ENCODE results near the gene ANKRD35.
A peak's percentile ranks its signal among the peaks of the same experiment; 100 is the strongest.

ANKRD35 gene

GRCh38 chr1:145918992-145919939 lies 33.6 kb upstream of the ANKRD35 start:
- no peak for DNase-seq (ENCODE audit: low read depth)
- peak overlapping the region; percentile 95 for H3K4me3 ChIP-seq (ENCODE audit: low read length)
- TF ChIP-seq CTCF (conservative IDR thresholded peaks at IDR 0.05; ENCODE audit: low read depth, low read length): no peak

- DNase-seq (ENCODE audit: low read depth): peak; percentile 62
- no peak for TF ChIP-seq CTCF (conservative IDR thresholded peaks at IDR 0.05; ENCODE audit: low read depth, low read length)
Measured at GRCh38 chr1:145918144-145918991, 32.7 kb upstream of the ANKRD35 start, which contains the start of gene PEX11B. Gene PEX11B (minus strand): TSS chr1:145918717. CDS start chr1:145918688, 29 bp downstream.

GRCh38 chr1:145917595-145917994 lies 31.9 kb upstream of the ANKRD35 start:
- peak overlapping the region; percentile 95 for H3K4me3 ChIP-seq (ENCODE audit: low read length)
- no peak for DNase-seq (ENCODE audit: low read depth)
- TF ChIP-seq CTCF (conservative IDR thresholded peaks at IDR 0.05; ENCODE audit: low read depth, low read length): no peak

More at GRCh38 chr1:145918144-145918991, 32.7 kb upstream of the ANKRD35 start, which contains the start of gene PEX11B:
- H3K4me3 ChIP-seq (ENCODE audit: low read length): peak within 1 kb of the TSS; percentile 95

GRCh38 chr1:145916745-145917144 lies 31.1 kb upstream of the ANKRD35 start:
- no peak for TF ChIP-seq CTCF (conservative IDR thresholded peaks at IDR 0.05; ENCODE audit: low read depth, low read length)
- H3K4me3 ChIP-seq (ENCODE audit: low read length): no peak overlapping the region
- DNase-seq (ENCODE audit: low read depth): no peak

GRCh38 chr1:145912128-145912641 lies 26.5 kb upstream of the ANKRD35 start:
- DNase-seq (ENCODE audit: low read depth): no peak
- no peak for TF ChIP-seq CTCF (conservative IDR thresholded peaks at IDR 0.05; ENCODE audit: low read depth, low read length)
- H3K4me3 ChIP-seq (ENCODE audit: low read length): no peak overlapping the region

GRCh38 chr1:145908653-145909052 lies 23.0 kb upstream of the ANKRD35 start:
- H3K4me3 ChIP-seq (ENCODE audit: low read length): no peak overlapping the region
- no peak for DNase-seq (ENCODE audit: low read depth)
- no peak for TF ChIP-seq CTCF (conservative IDR thresholded peaks at IDR 0.05; ENCODE audit: low read depth, low read length)

Data from retinal pigment epithelial cell (primary cell).